Chondrocyte (in vitro differentiated cells): ENCODE results near the gene MMAA. TPM values are rescaled to one million over a fixed set of nuclear protein-coding genes. Genes with fewer than 3 reads are reported as not detected.
"Not testable (repeated sequence)": the region's sequence is repeated elsewhere in the genome, so short reads cannot be mapped to it uniquely, and the experiment has no call there.

Experiments
- DNase-seq: peaks from one replicate; pipeline ENCODE4 v3.0.0; 2021; ENCODE audit warnings: mixed read lengths, low spot score
- H3K27ac Mint-ChIP-seq: one replicate; pipeline ENCODE4 v1.8.0; 2021; ENCODE audit warnings: mild to moderate bottlenecking, moderate library complexity, mixed read lengths; ENCODE audit not compliant: unreplicated experiment
- H3K27me3 Mint-ChIP-seq: 2 replicates; pipeline ENCODE4 v1.8.0; 2021; ENCODE audit warnings: low read depth, mixed read lengths
- H3K36me3 Mint-ChIP-seq: 2 replicates; pipeline ENCODE4 v1.8.0; 2021; ENCODE audit warnings: low read depth, mixed read lengths
- H3K4me1 Mint-ChIP-seq: 2 replicates; pipeline ENCODE4 v1.8.0; 2021; ENCODE audit warnings: low read depth, mild to moderate bottlenecking, mixed read lengths
- H3K4me3 Mint-ChIP-seq: one replicate; pipeline ENCODE4 v1.8.0; 2021; ENCODE audit warnings: mild to moderate bottlenecking, moderate library complexity, mixed read lengths; ENCODE audit not compliant: unreplicated experiment
- H3K9me3 Mint-ChIP-seq: 2 replicates; pipeline ENCODE4 v1.8.0; 2021; ENCODE audit warnings: low read depth, mixed read lengths
- total RNA-seq: library from RNA; stranded (reverse); gene quantifications from 3 replicates; pipeline ENCODE4 v1.2.1, GENCODE V29; 2021
- TF ChIP-seq, protein P1 (sequence below): fragments of 200-600 bp; sonication (generic); IDR thresholded peaks from 2 replicates; pipeline ENCODE4 v1.5.0; 2021; ENCODE audit warnings: antibody characterized with exemption, mild to moderate bottlenecking, moderate library complexity

MMAA gene
- total RNA-seq, 1 donor from 2014 or later: 9.1 TPM

DNA sequence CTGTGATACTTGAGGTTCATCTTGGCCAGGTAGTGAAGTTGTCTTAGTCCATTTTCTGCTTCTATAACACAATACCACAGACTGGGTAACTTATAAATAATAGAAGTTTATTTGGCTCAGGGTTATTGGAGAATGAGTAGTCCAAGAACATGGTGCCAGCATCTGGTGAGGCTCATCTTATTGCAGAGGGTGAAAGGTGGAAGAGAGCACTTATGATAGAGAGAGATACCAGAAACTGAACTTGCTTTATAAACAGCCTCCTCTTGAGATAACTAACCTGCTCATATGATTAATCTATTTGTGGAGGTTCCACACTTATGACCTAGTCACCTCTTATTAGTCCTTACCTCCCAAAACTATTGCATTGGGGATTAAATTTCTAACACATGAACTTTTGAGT is 62.3 kb downstream of the MMAA start:
- Mint-ChIP-seq H3K4me1 (peaks cover 15% of the 10 kb centered on the region), H3K36me3 (peaks cover 4% of the 10 kb centered on the region), H3K27me3 (no peaks in the 10 kb centered on the region), H3K9me3 (peaks cover 18% of the 10 kb centered on the region), H3K4me3 (no peak overlapping the region), H3K27ac (no peak overlapping the region)
- no peak for DNase-seq
- TF ChIP-seq, protein P1, sequence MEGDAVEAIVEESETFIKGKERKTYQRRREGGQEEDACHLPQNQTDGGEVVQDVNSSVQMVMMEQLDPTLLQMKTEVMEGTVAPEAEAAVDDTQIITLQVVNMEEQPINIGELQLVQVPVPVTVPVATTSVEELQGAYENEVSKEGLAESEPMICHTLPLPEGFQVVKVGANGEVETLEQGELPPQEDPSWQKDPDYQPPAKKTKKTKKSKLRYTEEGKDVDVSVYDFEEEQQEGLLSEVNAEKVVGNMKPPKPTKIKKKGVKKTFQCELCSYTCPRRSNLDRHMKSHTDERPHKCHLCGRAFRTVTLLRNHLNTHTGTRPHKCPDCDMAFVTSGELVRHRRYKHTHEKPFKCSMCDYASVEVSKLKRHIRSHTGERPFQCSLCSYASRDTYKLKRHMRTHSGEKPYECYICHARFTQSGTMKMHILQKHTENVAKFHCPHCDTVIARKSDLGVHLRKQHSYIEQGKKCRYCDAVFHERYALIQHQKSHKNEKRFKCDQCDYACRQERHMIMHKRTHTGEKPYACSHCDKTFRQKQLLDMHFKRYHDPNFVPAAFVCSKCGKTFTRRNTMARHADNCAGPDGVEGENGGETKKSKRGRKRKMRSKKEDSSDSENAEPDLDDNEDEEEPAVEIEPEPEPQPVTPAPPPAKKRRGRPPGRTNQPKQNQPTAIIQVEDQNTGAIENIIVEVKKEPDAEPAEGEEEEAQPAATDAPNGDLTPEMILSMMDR: no peak

DNA sequence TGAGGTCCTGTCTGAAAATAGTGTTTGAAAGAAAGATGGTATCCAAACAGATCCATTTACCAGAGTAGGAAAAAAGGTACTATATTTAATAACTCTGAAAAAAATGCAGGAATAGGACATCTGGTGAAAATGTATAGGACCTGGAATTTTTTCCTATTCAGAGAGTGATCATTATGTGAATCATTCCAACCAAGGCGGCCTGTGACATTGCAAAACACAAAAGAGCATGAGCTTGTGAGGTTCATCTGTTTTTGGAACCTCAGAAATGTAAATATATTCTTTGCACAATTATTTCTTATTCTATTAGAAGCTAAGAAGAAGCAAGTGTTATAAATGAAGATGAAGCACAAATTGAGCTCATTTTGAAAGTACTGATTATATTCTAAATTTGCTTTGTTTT is 62.8 kb downstream of the MMAA start:
- no peak for DNase-seq
- Mint-ChIP-seq H3K4me3 (no peak overlapping the region), H3K36me3 (peaks cover 4% of the 10 kb centered on the region), H3K27me3 (no peaks in the 10 kb centered on the region), H3K4me1 (peaks cover 15% of the 10 kb centered on the region), H3K27ac (no peak overlapping the region), H3K9me3 (peaks cover 15% of the 10 kb centered on the region)
- TF ChIP-seq, protein P1: no peak

DNA sequence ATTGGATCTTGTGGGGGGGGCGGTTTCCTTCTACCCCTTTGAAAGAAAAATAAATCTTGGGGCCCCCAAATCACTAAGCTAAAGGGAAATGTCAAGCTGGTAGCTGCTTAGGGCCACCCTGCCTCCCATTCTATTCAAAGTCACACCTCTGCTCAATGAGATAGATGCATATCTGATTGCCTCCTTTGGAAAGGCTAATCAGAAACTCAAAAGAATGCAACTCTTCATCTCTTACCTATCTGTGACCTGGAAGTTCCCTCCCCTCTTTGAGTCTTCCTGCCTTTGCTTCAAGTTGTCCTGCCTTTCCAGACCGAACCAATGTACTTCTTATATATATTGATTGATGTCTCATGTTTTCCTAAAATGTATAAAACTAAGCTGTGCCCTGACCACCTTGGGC is 67.8 kb downstream of the MMAA start:
- H3K9me3 Mint-ChIP-seq: no peaks in the 10 kb centered on the region
- no peaks in the 10 kb centered on the region for H3K4me1 Mint-ChIP-seq
- TF ChIP-seq, protein P1: no peak
- no peaks in the 10 kb centered on the region for H3K27me3 Mint-ChIP-seq
- peaks cover 1% of the 10 kb centered on the region for H3K36me3 Mint-ChIP-seq
- no peak overlapping the region for H3K4me3 Mint-ChIP-seq
- H3K27ac Mint-ChIP-seq: no peak overlapping the region
- DNase-seq: no peak

DNA sequence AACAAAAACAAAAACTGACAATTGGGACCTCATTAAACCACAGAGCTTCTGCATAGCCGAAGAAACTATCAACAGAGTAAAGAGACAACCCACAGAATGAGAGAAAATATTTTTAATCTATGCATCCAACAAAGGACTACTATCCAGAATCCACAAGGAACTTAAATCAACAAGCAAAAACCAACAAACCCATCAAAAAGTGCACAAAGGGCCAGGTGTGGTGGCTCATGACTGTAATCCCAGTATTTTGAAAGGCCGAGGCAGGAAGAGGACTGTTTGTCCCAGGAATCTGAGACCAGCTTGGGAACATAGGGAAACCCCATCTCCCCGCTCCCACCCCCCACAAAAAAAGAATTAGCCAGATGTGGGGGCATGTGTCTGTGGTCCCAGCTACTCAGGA is 71.4 kb downstream of the MMAA start:
- H3K36me3 Mint-ChIP-seq: peaks cover 1% of the 10 kb centered on the region
- H3K27me3 Mint-ChIP-seq: no peaks in the 10 kb centered on the region
- no peaks in the 10 kb centered on the region for H3K9me3 Mint-ChIP-seq
- no peak for DNase-seq
- H3K27ac Mint-ChIP-seq: no peak overlapping the region
- TF ChIP-seq, protein P1: no peak
- no peak overlapping the region for H3K4me3 Mint-ChIP-seq
- H3K4me1 Mint-ChIP-seq: peaks cover 7% of the 10 kb centered on the region

DNA sequence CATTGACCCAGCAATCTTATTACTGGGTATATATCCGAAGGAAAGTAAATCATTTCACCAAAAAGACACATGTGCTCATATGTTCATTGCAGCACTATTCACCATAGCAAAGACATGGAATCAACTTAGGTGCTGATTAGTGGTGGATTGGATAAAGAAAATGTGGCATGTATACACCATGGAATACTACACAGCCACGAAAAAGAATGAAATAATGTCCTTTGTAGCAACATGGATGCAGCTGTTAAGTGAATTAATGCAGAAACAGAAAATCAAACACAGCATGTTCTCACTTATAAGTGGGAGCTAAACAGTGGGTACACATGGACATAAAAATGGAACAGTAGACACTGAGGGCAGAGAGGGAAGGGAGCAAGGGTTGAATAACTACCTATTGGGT is 72.2 kb downstream of the MMAA start:
- H3K9me3 Mint-ChIP-seq, DNase-seq, H3K4me3 Mint-ChIP-seq, H3K27ac Mint-ChIP-seq, H3K27me3 Mint-ChIP-seq, H3K4me1 Mint-ChIP-seq, H3K36me3 Mint-ChIP-seq: not testable (repeated sequence)

DNA sequence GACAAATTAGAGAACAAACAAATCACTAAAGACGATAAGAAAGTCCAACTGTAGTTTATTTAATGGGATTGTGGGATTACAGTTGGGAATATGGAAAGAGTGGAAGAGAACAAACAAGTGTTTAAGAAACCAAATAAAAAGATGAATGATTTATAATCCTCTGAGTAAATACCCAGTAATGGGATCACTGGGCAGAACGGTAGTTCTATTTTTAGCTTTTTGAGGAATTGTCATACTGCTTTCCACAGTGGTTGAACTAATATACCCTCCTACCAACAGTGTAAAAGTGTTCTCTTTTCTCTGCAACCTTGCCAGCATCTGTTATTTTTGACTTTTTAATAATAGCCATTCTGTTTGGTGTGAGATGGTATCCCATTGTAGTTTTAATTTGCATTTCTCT is 75.7 kb downstream of the MMAA start:
- H3K4me3 Mint-ChIP-seq: no peak overlapping the region
- TF ChIP-seq, protein P1: no peak
- H3K27ac Mint-ChIP-seq: no peak overlapping the region
- no peaks in the 10 kb centered on the region for H3K9me3 Mint-ChIP-seq
- H3K4me1 Mint-ChIP-seq: peaks cover 7% of the 10 kb centered on the region
- H3K36me3 Mint-ChIP-seq: peaks cover 1% of the 10 kb centered on the region
- no peaks in the 10 kb centered on the region for H3K27me3 Mint-ChIP-seq
- no peak for DNase-seq
